Hematopoietic multipotent progenitor cell treated with erythropoietin and hydrocortisone succinate and interleukin-3 and kit ligand, for 8 days (in vitro differentiated cells): ENCODE results near the gene ASB4.
"Not testable (repeated sequence)": the region's sequence is repeated elsewhere in the genome, so short reads cannot be mapped to it uniquely, and the experiment has no call there.

Experiments
- DNase-seq: peaks from one replicate; pipeline ENCODE4 v3.0.0-alpha.2; 2015

Gene ASB4, protein sequence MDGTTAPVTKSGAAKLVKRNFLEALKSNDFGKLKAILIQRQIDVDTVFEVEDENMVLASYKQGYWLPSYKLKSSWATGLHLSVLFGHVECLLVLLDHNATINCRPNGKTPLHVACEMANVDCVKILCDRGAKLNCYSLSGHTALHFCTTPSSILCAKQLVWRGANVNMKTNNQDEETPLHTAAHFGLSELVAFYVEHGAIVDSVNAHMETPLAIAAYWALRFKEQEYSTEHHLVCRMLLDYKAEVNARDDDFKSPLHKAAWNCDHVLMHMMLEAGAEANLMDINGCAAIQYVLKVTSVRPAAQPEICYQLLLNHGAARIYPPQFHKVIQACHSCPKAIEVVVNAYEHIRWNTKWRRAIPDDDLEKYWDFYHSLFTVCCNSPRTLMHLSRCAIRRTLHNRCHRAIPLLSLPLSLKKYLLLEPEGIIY

GRCh38 chr7:95485391-95486123 lies at the start of gene ASB4:
Gene ASB4, plus strand, starts transcription at chr7:95485943. Its CDS starts 29 bp downstream, at chr7:95485972.
- no peak for DNase-seq

DNA sequence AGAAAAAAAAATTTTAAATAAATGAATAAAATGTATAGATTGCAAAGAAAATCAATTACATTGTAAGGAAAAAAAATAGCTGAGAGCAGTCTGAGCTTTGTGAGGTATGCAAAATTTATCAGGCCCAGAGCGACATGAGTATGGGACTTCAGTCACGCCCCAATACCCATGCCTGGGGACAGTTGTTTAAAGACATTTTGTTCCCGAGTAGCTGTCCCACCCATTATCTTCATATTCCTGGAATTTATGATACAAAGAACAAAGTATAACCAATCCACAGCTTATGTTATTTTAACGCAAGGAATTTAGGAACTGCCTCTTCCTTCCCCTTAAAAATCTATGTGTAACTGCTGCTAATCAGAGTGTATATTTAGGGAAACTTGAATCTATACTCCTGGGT lies 49.3 kb upstream of the ASB4 start:
- peak; percentile 83 for DNase-seq

- no peak for DNase-seq
These were observed 45.2 kb upstream of the ASB4 start for GRCh38 chr7:95440394-95441038.

- no peak for DNase-seq
These were observed 44.5 kb upstream of the ASB4 start for GRCh38 chr7:95441042-95441823.

- no peak for DNase-seq
These were observed 40.9 kb upstream of the ASB4 start for GRCh38 chr7:95444796-95445195.

- peak; percentile 44 for DNase-seq
These were observed 39.1 kb upstream of the ASB4 start for GRCh38 chr7:95446618-95447017.

DNA sequence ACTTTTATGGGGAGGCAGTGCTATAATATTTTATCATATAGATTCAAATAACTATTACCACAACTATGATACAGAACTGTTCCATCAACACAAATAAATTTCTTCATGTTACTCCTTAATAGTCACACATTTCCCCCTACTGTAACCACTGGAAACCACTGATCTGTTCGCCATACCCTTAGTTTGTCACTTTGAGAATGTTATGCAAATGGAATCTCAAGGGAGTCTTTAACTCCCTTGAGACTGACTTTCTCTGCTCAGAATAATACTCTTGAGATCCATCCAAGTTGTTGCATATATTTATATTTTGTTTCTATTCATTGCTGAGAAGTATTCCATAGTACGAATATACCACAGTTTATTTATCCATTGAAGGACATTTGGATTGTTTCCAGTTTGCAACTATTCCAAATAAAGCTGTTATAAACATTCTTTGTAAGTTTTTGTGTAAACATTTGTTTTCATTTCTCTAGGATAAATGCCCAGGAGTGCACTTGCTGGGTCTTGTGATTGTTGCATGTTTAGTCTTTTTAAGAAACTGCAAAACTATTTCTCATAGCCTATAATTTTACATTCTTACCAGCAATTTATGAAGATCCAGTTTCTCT lies 31.2 kb upstream of the ASB4 start:
- no peak for DNase-seq

- DNase-seq = no peak
These were observed 27.8 kb upstream of the ASB4 start for GRCh38 chr7:95457947-95458346.

DNA sequence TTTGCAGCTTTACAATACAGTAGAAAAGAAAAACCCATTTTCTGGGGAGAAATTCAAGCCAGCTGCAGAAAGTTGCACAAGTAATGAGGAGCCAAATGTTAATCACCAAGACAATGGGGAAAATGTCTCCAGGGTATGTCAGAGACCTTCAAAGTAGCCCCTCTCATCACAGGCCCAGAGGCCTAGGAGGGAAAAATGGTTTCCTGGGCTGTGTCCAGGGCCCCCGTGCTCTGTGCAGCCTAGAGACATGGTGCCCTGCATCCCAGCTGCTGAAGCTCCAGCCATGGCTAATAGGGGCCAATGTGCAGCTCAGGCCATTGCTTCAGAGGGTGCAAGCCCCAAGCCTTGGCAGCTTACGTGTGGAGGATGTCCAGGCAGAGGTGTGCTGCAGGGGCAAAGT lies 25.1 kb upstream of the ASB4 start:
- not testable (repeated sequence) for DNase-seq

DNA sequence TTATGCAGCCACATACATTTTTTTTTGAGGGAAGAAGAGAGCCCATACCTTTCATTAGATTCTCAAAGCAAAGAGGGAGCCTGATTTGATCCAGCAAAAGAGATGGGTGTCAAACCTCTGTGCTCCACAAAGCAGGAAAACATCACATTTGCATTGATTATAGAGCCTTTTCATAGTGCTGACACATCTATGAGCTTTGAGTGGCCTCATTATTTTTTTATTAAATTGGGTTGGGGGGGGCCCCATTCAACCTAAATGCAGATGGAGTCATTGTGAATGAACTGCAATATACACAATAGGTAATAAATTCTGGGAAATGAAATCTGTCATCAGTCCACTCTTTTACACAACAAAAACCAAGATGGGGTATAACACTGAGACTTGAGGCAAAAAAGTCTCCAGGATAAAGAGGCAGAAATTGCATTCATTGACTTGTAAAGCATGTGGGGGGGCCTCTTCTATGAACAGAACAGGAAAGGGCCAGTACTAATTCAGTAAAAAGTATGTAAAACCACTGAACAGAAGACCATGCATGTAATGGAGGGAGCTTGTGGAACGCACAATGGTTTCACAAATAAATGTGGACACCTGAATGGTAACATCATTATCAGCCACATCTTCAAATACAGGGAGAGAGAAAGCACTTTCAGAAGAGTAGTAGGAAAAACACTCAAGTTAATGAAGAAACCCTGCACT lies 17.7 kb upstream of the ASB4 start:
- no peak for DNase-seq

DNA sequence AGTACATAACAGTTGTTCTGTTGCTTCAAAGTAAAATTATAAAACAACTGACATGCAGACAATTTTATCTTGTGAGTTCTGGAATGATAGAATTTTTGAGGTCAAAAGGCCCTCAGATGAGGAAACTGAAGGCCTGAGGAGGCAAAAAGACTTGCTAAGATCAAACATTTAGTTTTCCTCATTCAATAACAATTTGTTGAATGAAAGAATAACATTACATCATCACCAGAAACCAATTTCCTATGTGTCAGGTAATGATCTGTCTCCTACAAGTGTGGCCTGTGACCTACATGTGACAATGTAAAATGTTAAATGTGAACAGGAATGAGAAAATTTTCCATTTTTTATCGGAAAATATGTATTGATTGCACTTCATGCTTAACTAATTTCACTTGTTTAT lies 16.6 kb upstream of the ASB4 start:
- no peak for DNase-seq

DNA sequence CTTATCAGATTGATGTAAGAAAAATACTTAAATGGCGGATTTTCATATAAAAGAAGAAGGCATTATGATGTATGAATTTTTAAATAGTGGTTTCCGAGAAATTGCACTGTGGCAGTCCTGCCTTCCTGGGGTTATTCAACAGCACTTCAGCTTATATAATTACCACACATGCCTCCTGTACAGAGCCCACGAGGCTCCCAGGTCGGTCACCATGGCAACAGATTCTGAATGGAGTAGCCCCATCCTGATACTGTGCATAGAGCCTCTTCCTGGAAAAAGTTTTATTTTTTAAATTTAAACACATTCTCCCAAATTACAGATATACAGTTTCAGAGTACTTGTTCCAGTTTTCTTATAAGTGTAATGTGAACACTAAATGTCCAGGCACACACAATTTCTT lies 15.9 kb upstream of the ASB4 start:
- no peak for DNase-seq

- DNase-seq = no peak
These were observed 15.3 kb upstream of the ASB4 start for GRCh38 chr7:95470452-95470851.

DNA sequence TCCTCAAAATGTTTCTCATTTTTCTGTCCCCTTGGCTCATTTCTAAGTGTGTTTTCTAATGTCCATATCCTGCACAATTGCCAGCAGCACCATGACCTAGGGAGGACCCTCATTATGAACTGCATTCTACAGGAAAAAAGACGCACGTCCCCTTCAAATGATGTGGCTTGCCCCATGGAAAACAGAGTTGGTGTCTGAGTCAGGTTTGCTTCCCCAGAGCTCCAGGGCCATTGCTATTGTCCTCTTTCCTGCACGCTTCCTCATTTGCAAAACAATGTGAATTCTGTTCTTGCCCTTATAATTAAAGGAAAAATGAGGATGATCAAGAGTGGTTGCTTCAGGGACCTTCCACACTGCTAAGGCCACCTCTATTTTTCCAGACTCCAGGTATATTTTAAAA lies 14.7 kb upstream of the ASB4 start:
- no peak for DNase-seq

DNA sequence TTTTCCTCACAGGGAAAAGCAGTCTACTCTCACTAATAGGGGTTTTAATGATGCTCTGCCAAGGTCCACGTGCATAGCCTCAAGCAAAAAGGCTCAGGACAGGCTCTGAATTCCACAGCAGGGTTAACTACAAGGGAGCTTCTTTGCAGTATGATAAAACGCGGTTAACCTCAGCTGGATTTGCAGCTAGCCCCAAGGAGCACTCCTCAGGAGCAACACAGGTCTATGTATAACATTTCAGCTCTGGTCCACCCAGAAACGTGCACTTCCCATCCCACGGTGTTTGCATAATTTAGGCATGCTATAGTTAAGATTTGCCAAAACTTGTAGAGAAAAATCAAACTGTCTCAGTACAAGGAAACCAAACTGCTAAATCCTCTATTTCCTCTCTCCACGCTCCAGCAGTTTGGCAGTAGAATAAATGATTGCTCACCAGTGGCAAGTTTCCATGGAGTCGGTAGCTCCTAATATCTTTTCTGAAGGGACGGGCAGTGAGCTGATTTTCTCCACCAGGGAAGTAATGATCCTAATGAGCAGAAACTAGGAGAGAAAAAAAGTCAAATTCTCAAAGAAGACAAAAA lies 13.1 kb upstream of the ASB4 start:
- no peak for DNase-seq

- DNase-seq = no peak
These were observed 12.3 kb upstream of the ASB4 start for GRCh38 chr7:95473276-95473985.

DNA sequence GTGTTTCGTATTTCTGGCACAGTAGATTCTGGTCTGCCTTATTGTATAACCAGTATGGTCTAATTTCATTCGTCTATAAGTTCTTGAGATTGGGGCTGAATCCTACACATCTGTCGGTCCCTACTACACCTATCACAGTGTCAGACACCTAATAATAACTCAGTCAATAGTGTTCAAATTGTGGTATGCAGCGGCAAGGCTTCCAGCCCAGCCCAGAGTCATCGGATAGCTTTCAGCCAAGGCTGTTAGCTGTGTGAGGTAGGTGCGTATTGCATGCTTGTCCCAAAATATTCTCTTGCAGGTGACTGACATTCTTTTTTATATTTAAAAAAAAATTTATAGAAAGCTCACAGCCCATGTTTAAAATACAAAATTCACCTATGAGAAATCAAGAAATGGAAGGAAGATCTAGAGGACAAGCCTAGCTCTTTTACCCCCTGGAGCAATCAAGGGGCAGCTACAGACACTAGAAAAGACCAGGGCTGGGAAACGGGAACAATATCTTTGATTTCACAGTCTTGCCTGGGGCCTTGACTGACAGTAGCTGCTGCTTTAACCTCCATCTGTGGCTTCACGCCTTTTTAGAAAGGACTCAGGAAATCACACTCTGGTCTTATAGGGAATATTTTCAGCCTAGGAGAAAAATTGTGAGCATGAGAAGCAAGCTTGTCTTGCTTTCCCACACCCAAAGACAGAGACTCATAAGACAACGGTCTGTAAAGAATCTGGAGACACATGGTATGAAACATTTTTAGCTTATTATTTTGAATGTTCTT lies 9.5 kb upstream of the ASB4 start:
- DNase-seq = no peak

GRCh38 chr7:95476904-95477594 lies 8.7 kb upstream of the ASB4 start:
- DNase-seq = peak; percentile 66

GRCh38 chr7:95478272-95479037 lies 7.3 kb upstream of the ASB4 start:
- DNase-seq = peak; percentile 16
